ENCODE data around the gene MND1.

- TF ChIP-seq CTCF (IDR thresholded peaks at IDR 0.05; ENCODE audit: extremely low read depth in 1 of 2, insufficient read depth in 1 of 2, low read depth in 1 of 2, low read length in 2 of 2) = no peak
- TF ChIP-seq POLR2A (IDR thresholded peaks at IDR 0.05; ENCODE audit: low read depth, low read length) = no peak
Observed at GRCh38 chr4:153384160-153384559, 39.7 kb downstream of the MND1 start.

Measured in endothelial cell of umbilical vein (primary cell).